Thyroid gland (tissue), 4 donors: ENCODE data around the gene NDUFA12. TPM values are rescaled to one million over a fixed set of nuclear protein-coding genes. Genes with fewer than 3 reads are reported as not detected.

Experiments
- DNase-seq, 2 donors: peaks; one replicate each; pipeline ENCODE4 v3.0.0-alpha.2; 2019
- H3K27ac ChIP-seq, 3 donors: fragments of 200-600 bp; sonication (generic); 1 replicate in 2 of 3; 2 replicates in 1 of 3; pipeline ENCODE4 v1.5.1; 2016 to 2019; ENCODE audit warnings: mild to moderate bottlenecking in 1 of 3, moderate library complexity in 1 of 3
- H3K27me3 ChIP-seq: fragments of 200-600 bp; sonication (generic); one replicate; pipeline ENCODE4 v1.5.1; 2019
- H3K36me3 ChIP-seq, 2 donors: fragments of 200-600 bp; sonication (generic); one replicate each; pipeline ENCODE4 v1.5.1; 2016 to 2019
- H3K4me1 ChIP-seq, 2 donors: fragments of 200-600 bp; sonication (generic); one replicate each; pipeline ENCODE4 v1.5.1; 2017 to 2019
- H3K4me3 ChIP-seq, 3 donors: fragments of 200-600 bp; sonication (generic); replicated peaks in 1 of 3; 1 replicate in 2 of 3; 2 replicates in 1 of 3; pipeline ENCODE4 v1.5.1; 2016; ENCODE audit warnings: mild to moderate bottlenecking in 1 of 3
- H3K9me3 ChIP-seq: fragments of 200-600 bp; sonication (generic); one replicate; pipeline ENCODE4 v1.5.1; 2017
- CTCF ChIP-seq, 6 experiments: fragments of 200-600 bp in 3 of 6; fragments of 450-650 bp in 3 of 6; sonication (generic) in 3 of 6; IDR thresholded peaks; one replicate each; pipeline ENCODE4 v1.5.1; 2016 to 2019; ENCODE audit warnings: antibody characterized with exemption in 6 of 6, mild to moderate bottlenecking in 2 of 6, inconsistent platforms in 1 of 6, moderate library complexity in 1 of 6
- POLR2A ChIP-seq, 2 donors: fragments of 450-650 bp; IDR thresholded peaks; one replicate each; pipeline ENCODE4 v1.6.1; 2017; ENCODE audit warnings: antibody characterized with exemption in 2 of 2, mild to moderate bottlenecking in 2 of 2, moderate library complexity in 1 of 2
- WGBS, 2 donors: methylation state at CpG; one replicate each; pipeline ENCODE4 v1.1.5; 2017; 5-methylcytosine and 5-hydroxymethylcytosine counted together
- intact Hi-C: fragments of 100-400 bp; cut with DNase I; formaldehyde crosslinking; loops from one replicate; pipeline ENCODE4 v1.15.1; 2023
- total RNA-seq, 4 donors: library from RNA; depleted of rRNA; stranded (reverse); fragments of >200 nt; gene quantifications; one replicate each; pipeline ENCODE4 v1.2.3, GENCODE V29; 2016

Gene NDUFA12
- total RNA-seq, 4 donors from 2014 or later = 88.4 to 178 (median 136) TPM

- Histone ChIP-seq H3K27me3 (no peaks in the 10 kb centered on the region), H3K27ac (no peak overlapping the region), H3K4me3 (no peak overlapping the region), H3K36me3 (peaks cover 3 to 12% of the 10 kb centered on the region in 2 donors), H3K4me1 (no peaks in the 10 kb centered on the region), H3K9me3 (no peaks in the 10 kb centered on the region)
- TF ChIP-seq POLR2A (IDR thresholded peaks at IDR 0.05) (no peak), CTCF (IDR thresholded peaks at IDR 0.05) (no peak)
- DNase-seq = peak in 1 of 2 donors; percentile 9
- WGBS, 2 donors = 78 to 82% methylated on average over 2 of the region's 2 CpGs
- intact Hi-C loops = no loop called here
Measured at GRCh38 chr12:95022477-95022876, 19.0 kb upstream of the NDUFA12 start.

- Histone ChIP-seq H3K27ac (no peak overlapping the region), H3K9me3 (no peaks in the 10 kb centered on the region), H3K36me3 (peaks cover 0 to 3% of the 10 kb centered on the region in 2 donors), H3K4me3 (no peak overlapping the region), H3K27me3 (no peaks in the 10 kb centered on the region), H3K4me1 (no peaks in the 10 kb centered on the region)
- WGBS, 2 donors = 24 to 25% methylated on average over 1 of the region's 1 CpG
- intact Hi-C loops = no loop called here
- DNase-seq = no peak
- TF ChIP-seq CTCF (IDR thresholded peaks at IDR 0.05) = no peak
- TF ChIP-seq POLR2A (IDR thresholded peaks at IDR 0.05) = no peak
Measured at GRCh38 chr12:95017482-95017881, 14.0 kb upstream of the NDUFA12 start.

- TF ChIP-seq CTCF (IDR thresholded peaks at IDR 0.05) (no peak), POLR2A (IDR thresholded peaks at IDR 0.05) (no peak)
- DNase-seq = no peak
- H3K27ac ChIP-seq = no peak overlapping the region
- H3K36me3 ChIP-seq = peaks cover 0 to 3% of the 10 kb centered on the region in 2 donors
- intact Hi-C loops = no loop called here
- H3K27me3 ChIP-seq = no peaks in the 10 kb centered on the region
- no peak overlapping the region for H3K4me3 ChIP-seq
- no peaks in the 10 kb centered on the region for H3K4me1 ChIP-seq
- 99 to 100% methylated on average over 2 of the region's 2 CpGs for WGBS, 2 donors
- no peaks in the 10 kb centered on the region for H3K9me3 ChIP-seq
Measured at GRCh38 chr12:95016120-95016519, 12.6 kb upstream of the NDUFA12 start.

GRCh38 chr12:95014554-95014953 is 11.1 kb upstream of the NDUFA12 start:
- Histone ChIP-seq H3K4me3 (no peak overlapping the region), H3K27ac (no peak overlapping the region), H3K36me3 (no peaks in the 10 kb centered on the region), H3K27me3 (no peaks in the 10 kb centered on the region), H3K4me1 (no peaks in the 10 kb centered on the region), H3K9me3 (no peaks in the 10 kb centered on the region)
- DNase-seq = no peak
- TF ChIP-seq POLR2A (IDR thresholded peaks at IDR 0.05) = no peak
- TF ChIP-seq CTCF (IDR thresholded peaks at IDR 0.05) = no peak
- intact Hi-C loops = no loop called here

- intact Hi-C loops = no loop called here
- 89 to 91% methylated on average over 4 of the region's 4 CpGs for WGBS, 2 donors
Measured at GRCh38 chr12:95006206-95006605, 2.7 kb upstream of the NDUFA12 start.

More at GRCh38 chr12:95006206-95006605, 2.7 kb upstream of the NDUFA12 start:
- Histone ChIP-seq H3K27me3 (no peaks in the 10 kb centered on the region), H3K9me3 (no peaks in the 10 kb centered on the region), H3K4me1 (peaks cover 6 to 11% of the 10 kb centered on the region in 2 donors), H3K36me3 (peaks cover 0 to 4% of the 10 kb centered on the region in 2 donors), H3K4me3 (no peak overlapping the region), H3K27ac (no peak overlapping the region)
- no peak for DNase-seq
- TF ChIP-seq POLR2A (IDR thresholded peaks at IDR 0.05) (no peak), CTCF (IDR thresholded peaks at IDR 0.05) (no peak)
